GM12864 (cell line): ENCODE data around the gene S100A8.

ENCODE experiments used
- DNase-seq: peaks from one replicate; pipeline ENCODE4 v3.0.0-alpha.2; 2011; ENCODE audit warnings: low read depth
- H3K4me3 ChIP-seq: 2 replicates; pipeline ENCODE4 v1.5.1; 2011; ENCODE audit warnings: mild to moderate bottlenecking, low read depth, low read length, control low read depth
- TF ChIP-seq, protein P1 (sequence below): IDR thresholded peaks from 2 replicates; pipeline ENCODE4 v1.5.1; 2011; ENCODE audit warnings: low read depth, mild to moderate bottlenecking, moderate library complexity, low read length, control low read depth, inconsistent platforms; ENCODE audit errors: missing control alignments

The S100A8 gene

DNA sequence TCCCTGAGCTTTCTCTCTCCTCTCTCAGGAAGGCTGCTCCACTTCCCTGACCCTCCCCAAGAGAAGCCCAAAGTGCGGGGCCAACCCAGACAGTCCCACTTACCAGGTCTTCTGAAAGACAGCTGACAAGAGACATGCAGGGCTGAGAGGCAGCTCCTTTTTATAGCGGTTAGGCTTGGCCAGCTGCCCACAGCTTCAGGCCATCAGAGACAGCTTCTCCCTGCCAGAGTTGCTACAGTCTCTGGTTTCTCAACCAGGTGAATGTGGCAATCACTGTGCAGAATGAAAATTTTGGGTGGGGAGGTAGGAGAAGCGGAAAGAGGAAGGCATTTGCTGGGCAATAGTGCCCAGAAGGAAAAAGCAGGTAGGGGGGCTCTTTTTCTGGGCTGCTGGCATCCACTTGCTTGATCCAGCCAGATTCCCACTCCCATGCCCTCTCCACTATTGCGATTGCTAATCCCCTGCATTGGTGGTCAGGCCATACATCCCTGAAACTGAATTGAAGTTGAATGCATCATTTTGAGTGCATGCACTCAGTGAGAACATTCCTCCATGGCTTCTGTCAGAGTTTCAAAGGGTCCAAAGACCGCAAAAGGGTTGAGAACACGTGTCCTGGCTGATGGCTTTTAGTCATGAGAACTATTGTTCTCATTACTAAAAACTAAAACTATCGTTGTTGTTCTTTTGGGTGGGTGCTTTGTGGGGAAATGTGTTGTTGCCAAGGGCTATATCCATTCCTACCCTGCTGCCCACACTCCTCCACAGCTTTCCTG lies at the start of gene S100A8:
Gene S100A8, minus strand, starts transcription at position 136 of the 773 bp plus-strand sequence. CDS start 538 bp downstream, outside the sequence.
- TF ChIP-seq, protein P1, sequence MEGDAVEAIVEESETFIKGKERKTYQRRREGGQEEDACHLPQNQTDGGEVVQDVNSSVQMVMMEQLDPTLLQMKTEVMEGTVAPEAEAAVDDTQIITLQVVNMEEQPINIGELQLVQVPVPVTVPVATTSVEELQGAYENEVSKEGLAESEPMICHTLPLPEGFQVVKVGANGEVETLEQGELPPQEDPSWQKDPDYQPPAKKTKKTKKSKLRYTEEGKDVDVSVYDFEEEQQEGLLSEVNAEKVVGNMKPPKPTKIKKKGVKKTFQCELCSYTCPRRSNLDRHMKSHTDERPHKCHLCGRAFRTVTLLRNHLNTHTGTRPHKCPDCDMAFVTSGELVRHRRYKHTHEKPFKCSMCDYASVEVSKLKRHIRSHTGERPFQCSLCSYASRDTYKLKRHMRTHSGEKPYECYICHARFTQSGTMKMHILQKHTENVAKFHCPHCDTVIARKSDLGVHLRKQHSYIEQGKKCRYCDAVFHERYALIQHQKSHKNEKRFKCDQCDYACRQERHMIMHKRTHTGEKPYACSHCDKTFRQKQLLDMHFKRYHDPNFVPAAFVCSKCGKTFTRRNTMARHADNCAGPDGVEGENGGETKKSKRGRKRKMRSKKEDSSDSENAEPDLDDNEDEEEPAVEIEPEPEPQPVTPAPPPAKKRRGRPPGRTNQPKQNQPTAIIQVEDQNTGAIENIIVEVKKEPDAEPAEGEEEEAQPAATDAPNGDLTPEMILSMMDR: no peak
- DNase-seq: no peak

DNA sequence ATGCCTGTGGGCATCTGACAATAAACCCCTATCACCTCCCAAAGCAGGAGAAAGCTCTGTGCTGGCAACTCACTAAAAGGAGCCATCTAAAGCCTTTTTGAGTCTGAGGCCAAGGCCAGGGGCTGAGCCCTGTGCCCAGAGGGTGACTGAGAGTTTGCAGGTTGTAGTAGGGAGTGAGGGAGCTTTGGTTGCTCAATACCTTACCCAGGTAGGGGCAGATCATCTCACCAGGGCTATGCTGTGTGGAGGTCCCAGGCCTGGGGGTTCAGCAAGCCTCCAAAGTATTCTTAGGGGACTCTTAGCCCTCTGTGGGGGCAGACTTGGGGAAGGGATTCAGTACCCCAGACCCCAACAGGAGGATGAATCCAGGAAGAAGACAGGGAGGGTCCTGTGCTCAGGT lies 48.4 kb upstream of the S100A8 start:
- TF ChIP-seq, protein P1: no peak
- no peak overlapping the region for H3K4me3 ChIP-seq
- no peak for DNase-seq

More for the DNA sequence above, at the start of gene S100A8:
- no peak within 1 kb of the TSS for H3K4me3 ChIP-seq

DNA sequence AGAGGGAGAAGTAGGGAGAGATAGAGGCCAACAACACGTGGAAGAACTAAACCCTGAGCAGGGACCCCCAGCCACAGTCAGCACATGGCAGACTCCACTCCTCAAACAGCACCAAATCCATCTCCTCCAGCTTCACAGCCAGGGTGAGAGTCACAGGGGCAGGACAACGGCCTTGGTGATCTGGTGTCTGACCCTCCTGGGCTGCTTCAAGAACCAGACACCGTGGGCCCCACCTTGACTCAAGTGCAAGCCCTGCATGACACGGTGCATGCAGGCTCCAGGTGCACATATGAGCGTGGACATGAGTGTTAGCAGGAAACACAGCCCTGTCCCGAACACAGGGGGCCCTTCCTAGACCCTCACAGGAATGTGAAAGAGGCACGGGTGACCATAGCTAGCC lies 47.7 kb upstream of the S100A8 start:
- TF ChIP-seq, protein P1: no peak
- no peak for DNase-seq
- no peak overlapping the region for H3K4me3 ChIP-seq

DNA sequence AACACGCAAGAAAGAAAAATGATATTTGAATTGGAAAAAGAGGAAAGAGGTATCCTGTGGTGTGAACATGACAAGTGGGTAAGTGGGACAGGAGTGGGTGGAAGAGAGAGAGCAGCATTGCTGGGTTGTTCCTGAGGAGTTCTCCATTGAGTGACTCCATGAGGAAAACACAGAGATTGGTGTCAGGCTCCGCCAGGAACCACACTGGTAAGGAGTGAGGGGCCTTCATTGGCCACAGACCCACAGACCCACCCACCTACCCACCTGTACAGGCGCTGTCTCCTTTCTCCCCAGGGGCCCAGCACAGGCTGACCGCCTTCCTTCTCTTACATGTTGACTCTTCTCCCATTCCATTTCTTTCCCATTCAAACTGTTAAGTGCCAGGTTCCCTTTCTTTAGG lies 46.4 kb upstream of the S100A8 start:
- no peak overlapping the region for H3K4me3 ChIP-seq
- no peak for DNase-seq
- TF ChIP-seq, protein P1: no peak

DNA sequence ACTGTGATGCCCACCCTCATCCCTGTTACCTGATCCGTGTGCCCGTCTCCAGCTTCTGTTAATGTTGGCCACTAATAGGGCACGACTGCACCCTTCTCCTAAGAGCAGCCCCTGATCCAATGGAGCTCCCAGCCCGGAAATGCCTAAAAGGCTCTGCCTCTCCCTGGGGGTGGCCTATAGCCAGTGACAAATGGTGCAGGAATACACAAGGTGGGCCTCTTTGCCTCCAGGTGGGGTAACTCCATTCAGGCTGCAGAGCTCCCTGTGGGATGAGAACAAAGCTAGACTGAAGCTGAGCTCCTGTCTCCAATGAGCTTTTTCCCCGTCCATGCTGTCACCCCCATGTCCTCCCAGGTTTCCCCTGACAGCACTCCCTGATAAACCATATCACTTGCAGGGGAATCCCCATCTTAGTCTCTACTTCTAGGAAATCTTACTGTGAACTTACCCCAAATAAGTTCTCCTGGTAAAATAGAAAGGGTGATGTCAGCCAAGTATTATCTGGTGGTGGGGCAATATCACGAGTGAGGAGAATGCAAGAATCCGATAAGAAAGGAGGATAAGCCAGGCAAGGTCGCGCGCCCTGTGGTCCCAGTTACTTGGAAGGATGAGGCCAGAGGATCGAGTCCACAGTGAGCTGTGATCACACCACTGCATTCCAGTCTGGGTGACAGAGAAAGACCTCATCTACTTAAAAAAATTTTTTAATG lies 44.0 kb upstream of the S100A8 start:
- TF ChIP-seq, protein P1: no peak
- no peak for DNase-seq
- no peak overlapping the region for H3K4me3 ChIP-seq

DNA sequence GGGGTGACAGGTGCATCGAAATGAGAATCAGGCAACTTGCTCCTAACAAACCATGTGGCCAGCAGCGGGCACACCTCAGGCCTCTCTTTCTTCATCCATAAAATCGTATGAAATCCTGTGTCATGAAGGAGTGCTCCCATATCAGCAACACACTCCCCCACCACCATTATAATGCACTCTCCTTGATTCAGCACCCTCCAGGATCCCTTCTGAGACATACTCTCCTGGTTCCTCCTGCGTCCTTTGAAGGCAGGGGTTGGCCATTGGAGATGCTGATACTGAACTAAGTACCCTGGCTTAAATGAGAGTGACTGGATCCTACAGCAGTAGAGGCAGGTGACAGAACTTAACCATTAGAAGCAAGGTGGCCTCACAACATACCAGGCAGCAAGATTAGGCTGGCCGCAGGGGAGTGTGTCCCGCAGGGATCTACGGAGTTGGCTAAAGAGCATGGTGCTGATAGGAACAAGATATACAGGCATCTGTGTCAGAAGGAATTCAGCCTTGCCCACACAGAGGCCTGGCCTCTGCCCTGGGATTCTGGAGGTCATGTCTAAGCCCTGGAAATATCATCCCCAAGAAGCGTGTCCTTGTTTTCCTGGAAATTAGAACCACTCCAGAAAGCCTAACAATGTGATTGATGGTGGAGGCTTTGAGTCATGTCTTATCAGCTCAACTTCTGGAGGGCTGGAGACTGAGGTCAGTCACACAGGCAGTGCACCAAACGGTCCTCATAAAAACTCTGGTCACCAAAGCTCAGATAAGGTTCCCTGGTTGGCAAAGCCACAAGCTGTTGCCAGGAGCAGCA lies 42.2 kb upstream of the S100A8 start:
- no peak overlapping the region for H3K4me3 ChIP-seq
- DNase-seq: no peak
- TF ChIP-seq, protein P1: no peak
